ENCODE data around the gene AP1M1.

AP1M1 gene

DNA sequence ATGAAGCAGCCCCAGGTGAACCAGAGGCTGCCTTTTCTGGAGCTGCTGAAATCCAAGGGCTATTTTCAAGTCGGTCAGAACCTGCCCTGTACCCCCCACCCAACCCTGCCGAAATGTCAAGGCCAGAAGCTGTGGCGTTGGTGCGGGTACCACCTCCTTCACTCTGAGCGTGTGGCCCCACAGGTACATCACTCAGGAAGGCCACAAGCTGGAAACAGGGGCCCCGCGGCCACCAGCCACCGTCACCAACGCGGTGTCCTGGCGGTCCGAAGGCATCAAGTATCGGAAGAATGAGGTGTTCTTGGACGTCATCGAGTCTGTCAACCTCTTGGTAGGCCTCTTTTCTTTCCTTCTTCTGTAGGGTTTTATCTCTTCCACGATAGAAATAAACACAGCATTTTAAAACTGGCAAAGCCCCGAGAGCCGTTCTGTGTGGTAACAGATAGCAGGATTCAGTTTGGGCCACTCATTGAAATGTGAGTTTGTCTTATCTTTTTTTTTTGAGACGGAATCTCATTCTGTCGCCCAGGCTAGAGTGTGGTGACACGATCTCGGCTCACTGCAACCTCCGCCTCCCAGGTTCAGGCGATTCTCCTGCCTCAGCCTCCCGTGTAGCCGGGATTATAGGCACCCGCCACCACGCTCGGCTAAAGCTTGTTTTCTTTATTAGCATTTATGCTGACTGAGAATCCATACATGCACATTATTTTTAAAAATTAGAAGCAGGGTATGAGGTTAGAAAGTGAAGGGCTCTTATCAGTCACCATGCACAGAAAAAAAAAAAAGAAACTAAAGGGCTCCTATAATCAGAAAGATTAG, 11.3 kb downstream of the AP1M1 start:
- 96% methylated on average over 29 of the region's 29 CpGs for WGBS

DNA sequence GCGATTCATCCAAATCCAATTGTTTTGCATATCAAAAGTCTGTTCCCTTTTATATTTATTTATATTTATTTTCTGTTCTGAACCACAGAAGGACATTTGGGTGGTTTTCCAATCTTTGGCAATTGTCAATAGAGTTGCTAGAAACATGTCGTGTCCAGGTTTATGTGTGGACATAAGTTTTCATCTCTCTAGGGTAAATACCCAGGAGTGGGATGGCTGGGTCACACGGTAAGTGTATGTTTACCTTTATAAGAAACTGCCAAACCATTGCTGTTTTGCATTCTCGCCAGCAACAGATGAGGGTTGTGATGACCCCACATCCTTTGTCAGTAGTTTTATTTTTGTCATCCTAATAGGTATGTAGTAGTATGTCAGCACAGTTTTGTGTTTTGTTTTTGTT, 12.5 kb downstream of the AP1M1 start:
- no peaks in the 10 kb centered on the region for H3K9me3 ChIP-seq (ENCODE audit: insufficient read depth, low read depth, low read length)
- H3K27ac ChIP-seq (ENCODE audit: low read depth, low read length), result no peak overlapping the region
- no peaks in the 10 kb centered on the region for H3K27me3 ChIP-seq (ENCODE audit: insufficient read depth, low read length)
- no peak overlapping the region for H3K9ac ChIP-seq (ENCODE audit: low read depth, low read length)
- H3K4me1 ChIP-seq (ENCODE audit: insufficient read depth, low read length), result no peaks in the 10 kb centered on the region
- 94% methylated on average over 4 of the region's 4 CpGs for WGBS
- no peak overlapping the region for H3K4me3 ChIP-seq (ENCODE audit: low read length)
- H3K36me3 ChIP-seq (ENCODE audit: insufficient read depth, low read length), result peaks cover 36% of the 10 kb centered on the region

More for the DNA sequence above, 11.3 kb downstream of the AP1M1 start:
- H3K27ac ChIP-seq (ENCODE audit: low read depth, low read length), result no peak overlapping the region
- no peaks in the 10 kb centered on the region for H3K4me1 ChIP-seq (ENCODE audit: insufficient read depth, low read length)
- H3K9me3 ChIP-seq (ENCODE audit: insufficient read depth, low read depth, low read length), result no peaks in the 10 kb centered on the region
- no peaks in the 10 kb centered on the region for H3K27me3 ChIP-seq (ENCODE audit: insufficient read depth, low read length)
- no peak overlapping the region for H3K9ac ChIP-seq (ENCODE audit: low read depth, low read length)
- no peak overlapping the region for H3K4me3 ChIP-seq (ENCODE audit: low read length)
- peaks cover 36% of the 10 kb centered on the region for H3K36me3 ChIP-seq (ENCODE audit: insufficient read depth, low read length)

DNA sequence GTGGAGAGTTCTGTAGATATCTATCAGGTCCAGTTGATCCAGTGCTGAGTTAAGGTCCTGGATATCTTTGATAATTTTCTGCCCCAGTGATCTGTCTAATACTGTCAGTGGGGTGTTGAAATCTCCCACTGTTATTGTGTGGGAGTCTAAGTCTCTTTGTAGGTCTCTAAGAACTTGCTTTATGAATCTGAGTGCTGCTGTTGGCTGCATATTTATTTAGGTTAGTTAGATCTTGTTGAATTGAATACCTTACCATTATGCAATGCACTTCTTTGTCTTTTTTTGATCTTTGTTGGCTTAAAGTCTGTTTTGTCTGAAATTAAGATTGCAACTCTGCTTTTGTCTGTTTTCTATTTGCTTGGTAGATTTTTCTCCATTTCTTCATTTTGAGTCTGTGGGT, 15.4 kb downstream of the AP1M1 start:
- Histone ChIP-seq H3K27me3 (ENCODE audit: insufficient read depth, low read length) (no peaks in the 10 kb centered on the region), H3K36me3 (ENCODE audit: insufficient read depth, low read length) (peaks cover 34% of the 10 kb centered on the region), H3K9ac (ENCODE audit: low read depth, low read length) (no peak overlapping the region), H3K27ac (ENCODE audit: low read depth, low read length) (no peak overlapping the region), H3K4me3 (ENCODE audit: low read length) (no peak overlapping the region), H3K9me3 (ENCODE audit: insufficient read depth, low read depth, low read length) (no peaks in the 10 kb centered on the region), H3K4me1 (ENCODE audit: insufficient read depth, low read length) (no peaks in the 10 kb centered on the region)

DNA sequence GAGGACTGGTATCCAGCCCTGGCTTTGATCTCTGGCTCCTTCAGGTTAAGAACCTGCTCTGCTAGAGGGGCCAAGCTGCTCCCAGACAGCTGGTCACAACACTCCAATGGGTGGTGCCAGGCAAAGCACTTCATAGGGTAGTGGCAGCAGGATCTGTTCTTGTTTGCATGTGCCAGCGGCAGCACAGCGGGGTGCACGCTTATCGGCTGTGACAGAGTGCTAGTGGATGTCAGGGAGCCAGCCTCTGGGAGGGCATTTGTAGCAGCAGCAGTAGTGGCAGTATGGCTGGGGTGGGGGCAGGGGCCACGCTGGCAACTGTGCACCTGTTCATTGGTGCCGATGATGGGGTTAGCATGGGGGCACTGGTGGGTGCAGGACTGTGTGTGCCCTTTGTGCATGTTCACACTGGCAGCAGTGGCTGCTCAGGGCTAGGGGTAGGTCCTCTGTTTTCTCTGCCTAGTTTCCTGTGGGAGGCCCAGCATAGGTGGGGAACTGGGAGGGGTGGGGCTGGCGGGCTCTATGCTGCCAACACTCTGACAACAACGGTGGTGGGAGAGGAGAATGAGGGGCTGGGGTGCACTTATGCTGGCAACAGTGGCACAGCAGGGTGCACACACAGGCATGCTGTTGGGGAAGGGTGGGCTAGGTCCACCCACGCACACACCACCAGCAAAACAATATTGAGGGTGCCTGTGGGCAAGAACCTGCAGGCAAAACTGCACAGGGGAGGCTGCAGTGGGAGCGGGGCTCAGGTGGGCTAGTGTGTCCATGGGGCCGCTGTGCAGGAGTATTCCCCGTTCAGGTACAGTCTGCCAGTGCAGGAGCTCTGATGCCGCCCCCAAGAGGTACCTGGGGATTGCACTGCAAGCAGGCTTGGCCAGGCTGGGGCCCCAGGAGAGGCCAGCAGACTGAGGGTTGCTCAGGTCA, 19.3 kb downstream of the AP1M1 start:
- Histone ChIP-seq H3K27ac (ENCODE audit: low read depth, low read length) (no peak overlapping the region), H3K36me3 (ENCODE audit: insufficient read depth, low read length) (peaks cover 26% of the 10 kb centered on the region; the same call in 1 of the 2 replicates)

DNA sequence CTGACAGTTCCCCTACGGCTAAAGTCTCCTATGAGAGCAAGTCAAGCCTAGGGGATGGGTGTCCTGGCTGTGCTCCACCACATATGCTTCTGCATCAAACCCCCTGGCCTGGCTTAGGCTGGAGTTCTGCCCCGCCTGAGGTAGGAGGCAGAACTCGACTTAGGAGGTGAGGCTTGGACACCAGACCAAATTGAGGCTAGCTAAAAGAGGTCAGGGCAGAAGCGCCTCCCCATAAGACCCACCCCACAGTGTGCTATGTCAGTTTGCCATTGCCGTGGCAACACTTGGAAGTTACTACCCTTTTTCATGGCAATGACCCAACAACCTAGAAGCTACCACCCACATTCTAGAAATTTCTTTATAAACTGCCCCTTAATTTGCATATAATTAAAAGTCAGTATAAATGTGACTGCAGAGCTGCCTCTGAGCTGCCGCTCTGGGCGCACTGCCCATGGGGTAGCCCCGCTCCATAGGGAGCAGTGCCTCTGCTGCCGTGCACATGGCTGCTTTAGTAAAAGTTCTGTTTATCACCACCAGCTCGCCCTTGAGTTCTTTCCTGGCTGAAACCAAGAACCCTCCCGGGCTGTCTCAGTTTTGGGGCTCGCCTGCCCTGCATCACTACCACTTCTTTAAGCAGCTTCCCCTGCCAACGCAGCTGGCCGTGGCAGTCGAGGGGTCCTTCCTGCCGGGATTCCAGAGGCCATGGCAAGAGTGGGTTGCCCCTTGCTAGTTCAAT, 20.2 kb downstream of the AP1M1 start:
- Histone ChIP-seq H3K27me3 (ENCODE audit: insufficient read depth, low read length) (no peaks in the 10 kb centered on the region), H3K27ac (ENCODE audit: low read depth, low read length) (no peak overlapping the region), H3K36me3 (ENCODE audit: insufficient read depth, low read length) (peaks cover 34% of the 10 kb centered on the region; the same call in 1 of the 2 replicates), H3K4me1 (ENCODE audit: insufficient read depth, low read length) (no peaks in the 10 kb centered on the region), H3K4me3 (ENCODE audit: low read length) (no peak overlapping the region), H3K9me3 (ENCODE audit: insufficient read depth, low read depth, low read length) (peaks cover 26% of the 10 kb centered on the region), H3K9ac (ENCODE audit: low read depth, low read length) (no peak overlapping the region)
- 96% methylated on average over 16 of the region's 16 CpGs for WGBS

More for the DNA sequence above, 19.3 kb downstream of the AP1M1 start:
- no peak overlapping the region for H3K4me3 ChIP-seq (ENCODE audit: low read length)
- H3K4me1 ChIP-seq (ENCODE audit: insufficient read depth, low read length), result no peaks in the 10 kb centered on the region
- no peak overlapping the region for H3K9ac ChIP-seq (ENCODE audit: low read depth, low read length)
- no peaks in the 10 kb centered on the region for H3K27me3 ChIP-seq (ENCODE audit: insufficient read depth, low read length)
- peaks cover 26% of the 10 kb centered on the region for H3K9me3 ChIP-seq (ENCODE audit: insufficient read depth, low read depth, low read length)
- WGBS, result 96% methylated on average over 13 of the region's 13 CpGs

DNA sequence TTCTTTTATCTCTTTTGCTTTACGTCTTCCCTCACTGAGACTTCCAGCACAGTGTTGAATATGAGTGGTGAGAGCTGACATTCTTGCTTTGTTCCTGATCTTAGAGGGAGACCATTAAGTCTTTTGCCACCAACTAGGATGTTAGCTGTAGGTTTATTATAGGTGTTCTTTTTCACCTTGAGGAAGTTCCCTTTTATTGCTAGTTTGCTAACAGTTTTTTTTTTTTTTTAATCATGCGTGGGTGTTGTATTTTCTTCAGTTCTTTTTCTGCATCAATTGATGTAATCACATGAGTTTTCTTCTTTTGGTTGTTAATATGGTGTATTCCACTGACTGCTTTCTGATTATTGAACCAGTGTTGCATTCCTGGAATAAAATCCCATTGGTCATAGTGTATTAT, 21.1 kb downstream of the AP1M1 start:
- Histone ChIP-seq H3K36me3 (ENCODE audit: insufficient read depth, low read length) (peaks cover 34% of the 10 kb centered on the region; the same call in 1 of the 2 replicates), H3K4me3 (ENCODE audit: low read length) (no peak overlapping the region), H3K27ac (ENCODE audit: low read depth, low read length) (no peak overlapping the region), H3K4me1 (ENCODE audit: insufficient read depth, low read length) (no peaks in the 10 kb centered on the region), H3K9me3 (ENCODE audit: insufficient read depth, low read depth, low read length) (peaks cover 26% of the 10 kb centered on the region), H3K27me3 (ENCODE audit: insufficient read depth, low read length) (no peaks in the 10 kb centered on the region), H3K9ac (ENCODE audit: low read depth, low read length) (no peak overlapping the region)
- WGBS, result 100% methylated on average over 2 of the region's 2 CpGs

DNA sequence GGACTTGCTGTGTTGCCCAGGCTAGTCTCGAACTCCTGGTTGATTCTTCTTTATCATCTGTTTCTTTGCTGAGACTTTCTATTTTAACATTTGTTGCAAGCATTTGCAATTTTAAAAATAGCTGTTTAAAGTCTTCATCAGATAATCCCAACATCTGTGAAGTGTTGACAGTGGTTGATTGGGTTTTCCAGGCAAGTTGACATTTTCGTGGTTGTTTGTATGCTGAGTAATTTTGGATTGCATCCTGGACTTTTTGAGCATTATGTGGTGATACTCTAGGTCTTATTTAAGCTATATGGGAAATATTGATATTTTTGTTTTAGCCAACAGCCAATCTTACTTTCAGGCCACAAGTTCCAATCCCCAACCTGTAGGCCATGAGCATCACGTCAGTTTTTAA, 25.1 kb downstream of the AP1M1 start:
- peaks cover 26% of the 10 kb centered on the region for H3K9me3 ChIP-seq (ENCODE audit: insufficient read depth, low read depth, low read length)
- peaks cover 43% of the 10 kb centered on the region; the same call in 1 of the 2 replicates for H3K36me3 ChIP-seq (ENCODE audit: insufficient read depth, low read length)
- no peak overlapping the region for H3K9ac ChIP-seq (ENCODE audit: low read depth, low read length)
- no peak overlapping the region for H3K27ac ChIP-seq (ENCODE audit: low read depth, low read length)
- WGBS, result 92% methylated on average over 3 of the region's 3 CpGs
- H3K4me1 ChIP-seq (ENCODE audit: insufficient read depth, low read length), result no peaks in the 10 kb centered on the region
- no peak overlapping the region for H3K4me3 ChIP-seq (ENCODE audit: low read length)
- no peaks in the 10 kb centered on the region for H3K27me3 ChIP-seq (ENCODE audit: insufficient read depth, low read length)

DNA sequence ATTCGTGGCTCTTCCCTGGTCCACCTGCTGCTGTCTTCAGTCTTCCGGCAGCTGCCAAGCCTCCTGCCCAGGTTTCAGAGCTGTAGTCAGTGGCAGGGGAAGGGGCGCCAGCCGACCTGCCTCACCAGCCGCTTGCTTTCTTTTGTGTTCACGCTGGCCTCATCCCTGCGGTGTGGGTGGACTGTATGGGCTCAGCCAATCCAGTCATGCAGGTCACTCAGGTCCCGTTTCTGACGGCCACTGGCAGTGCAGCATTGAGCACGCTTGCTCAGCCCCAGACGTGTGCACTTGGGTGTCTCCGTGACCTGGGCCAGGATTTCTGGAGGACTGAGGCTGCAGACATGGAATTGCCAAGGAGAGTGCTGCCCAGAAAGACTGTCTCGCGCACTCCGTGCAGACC, 26.0 kb downstream of the AP1M1 start:
- Histone ChIP-seq H3K27ac (ENCODE audit: low read depth, low read length) (no peak overlapping the region), H3K9ac (ENCODE audit: low read depth, low read length) (no peak overlapping the region), H3K27me3 (ENCODE audit: insufficient read depth, low read length) (no peaks in the 10 kb centered on the region), H3K9me3 (ENCODE audit: insufficient read depth, low read depth, low read length) (peaks cover 26% of the 10 kb centered on the region), H3K4me1 (ENCODE audit: insufficient read depth, low read length) (no peaks in the 10 kb centered on the region), H3K4me3 (ENCODE audit: low read length) (no peak overlapping the region), H3K36me3 (ENCODE audit: insufficient read depth, low read length) (peaks cover 45% of the 10 kb centered on the region; the same call in 1 of the 2 replicates)
- WGBS, result 89% methylated on average over 15 of the region's 15 CpGs

DNA sequence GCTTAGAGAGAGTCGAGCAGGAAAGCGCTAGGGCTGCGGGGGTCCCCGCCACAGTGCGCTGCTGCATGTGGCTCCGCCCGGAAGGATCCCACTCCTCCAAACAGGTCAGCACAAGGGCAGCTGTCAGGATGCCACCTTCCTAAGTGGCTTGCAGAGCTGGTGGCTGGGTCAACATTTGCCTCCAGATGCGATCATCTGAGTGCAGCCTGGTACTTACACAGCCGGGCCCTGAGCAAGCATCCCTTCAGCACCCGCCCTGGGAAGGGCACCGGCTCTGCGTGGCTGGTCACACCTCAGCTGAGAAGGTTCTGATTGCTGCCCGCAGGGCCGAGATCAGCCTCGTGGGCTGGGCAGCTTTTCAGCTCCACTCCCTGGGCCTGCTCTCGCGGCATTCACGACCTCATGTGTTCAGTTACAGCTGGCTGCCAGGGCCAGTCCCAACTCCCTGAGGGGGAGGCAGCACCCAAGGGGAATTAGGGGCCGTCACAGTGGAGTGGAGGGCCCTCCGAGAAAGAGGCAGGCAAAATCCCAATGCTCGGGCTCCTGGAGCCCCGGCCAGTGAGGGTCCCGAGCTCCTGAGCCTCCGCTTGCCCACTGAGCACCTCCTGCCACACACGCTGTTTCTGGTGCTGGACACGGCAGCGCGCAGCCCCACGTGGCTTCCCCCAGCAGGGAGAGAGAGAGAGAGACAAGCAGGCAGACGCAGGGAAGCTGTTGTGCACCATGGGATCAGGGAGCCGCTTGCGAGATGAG, 26.8 kb downstream of the AP1M1 start:
- no peaks in the 10 kb centered on the region for H3K4me1 ChIP-seq (ENCODE audit: insufficient read depth, low read length)
- no peaks in the 10 kb centered on the region for H3K27me3 ChIP-seq (ENCODE audit: insufficient read depth, low read length)
- no peak overlapping the region for H3K27ac ChIP-seq (ENCODE audit: low read depth, low read length)
- peaks cover 48% of the 10 kb centered on the region; the same call in 1 of the 2 replicates for H3K36me3 ChIP-seq (ENCODE audit: insufficient read depth, low read length)
- no peak overlapping the region for H3K4me3 ChIP-seq (ENCODE audit: low read length)
- H3K9ac ChIP-seq (ENCODE audit: low read depth, low read length), result no peak overlapping the region
- peaks cover 25% of the 10 kb centered on the region for H3K9me3 ChIP-seq (ENCODE audit: insufficient read depth, low read depth, low read length)
- 95% methylated on average over 32 of the region's 32 CpGs for WGBS

All from HUES64 (cell line).